Type B pancreatic cell (in vitro differentiated cells): ENCODE results near the gene CD101. TPM values are rescaled to one million over a fixed set of nuclear protein-coding genes. Genes with fewer than 3 reads are reported as not detected.

ENCODE experiments used
- DNase-seq: peaks from one replicate; pipeline ENCODE4 v3.0.0; 2021; ENCODE audit warnings: mixed read lengths; ENCODE audit not compliant: unreplicated experiment; ENCODE audit errors: extremely low spot score
- H3K27ac Mint-ChIP-seq: 2 replicates; pipeline ENCODE4 v1.8.0; 2021; ENCODE audit warnings: mild to moderate bottlenecking, mixed read lengths
- H3K27me3 Mint-ChIP-seq: 2 replicates; pipeline ENCODE4 v1.8.0; 2021; ENCODE audit warnings: mixed read lengths
- H3K36me3 Mint-ChIP-seq: 2 replicates; pipeline ENCODE4 v1.8.0; 2021; ENCODE audit warnings: mixed read lengths
- H3K4me1 Mint-ChIP-seq: one replicate; pipeline ENCODE4 v1.8.0; 2021; ENCODE audit warnings: mixed read lengths; ENCODE audit not compliant: unreplicated experiment
- H3K4me3 Mint-ChIP-seq: 2 replicates; pipeline ENCODE4 v1.8.0; 2021; ENCODE audit warnings: mild to moderate bottlenecking, mixed read lengths
- H3K9me3 Mint-ChIP-seq: 2 replicates; pipeline ENCODE4 v1.8.0; 2021; ENCODE audit warnings: mixed read lengths
- CTCF ChIP-seq: fragments of 200-600 bp; sonication (generic); conservative IDR thresholded peaks from 2 replicates; pipeline ENCODE4 v1.5.0; 2021; ENCODE audit warnings: antibody characterized with exemption, mild to moderate bottlenecking
- total RNA-seq: library from RNA; stranded (reverse); gene quantifications from 2 replicates; pipeline ENCODE4 v1.2.1, GENCODE V29; 2021; ENCODE audit warnings: low replicate concordance

CD101 gene
- total RNA-seq, 1 donor from 2014 or later = 4.4 TPM

- Mint-ChIP-seq H3K4me3 (no peak overlapping the region), H3K9me3 (no peaks in the 10 kb centered on the region), H3K4me1 (peaks cover 24% of the 10 kb centered on the region), H3K27me3 (no peaks in the 10 kb centered on the region), H3K27ac (no peak overlapping the region), H3K36me3 (peaks cover 55% of the 10 kb centered on the region)
- no peak for DNase-seq
- TF ChIP-seq CTCF = no peak
Measured at GRCh38 chr1:116987256-116987555, 14.4 kb upstream of the CD101 start.

GRCh38 chr1:116988248-116988647, 13.3 kb upstream of the CD101 start:
- no peaks in the 10 kb centered on the region for H3K27me3 Mint-ChIP-seq

GRCh38 chr1:116988908-116989307, 12.7 kb upstream of the CD101 start:
- Mint-ChIP-seq H3K4me1 (peaks cover 21% of the 10 kb centered on the region), H3K36me3 (peaks cover 62% of the 10 kb centered on the region), H3K9me3 (peaks cover 10% of the 10 kb centered on the region), H3K4me3 (no peak overlapping the region), H3K27ac (no peak overlapping the region), H3K27me3 (no peaks in the 10 kb centered on the region)
- DNase-seq = no peak
- TF ChIP-seq CTCF = no peak

More at GRCh38 chr1:116988248-116988647, 13.3 kb upstream of the CD101 start:
- H3K36me3 Mint-ChIP-seq = peaks cover 61% of the 10 kb centered on the region
- H3K9me3 Mint-ChIP-seq = peaks cover 9% of the 10 kb centered on the region
- no peak overlapping the region for H3K4me3 Mint-ChIP-seq
- no peak overlapping the region for H3K27ac Mint-ChIP-seq
- peaks cover 21% of the 10 kb centered on the region for H3K4me1 Mint-ChIP-seq
- no peak for DNase-seq
- TF ChIP-seq CTCF = no peak

- no peaks in the 10 kb centered on the region for H3K27me3 Mint-ChIP-seq
- peaks cover 21% of the 10 kb centered on the region for H3K4me1 Mint-ChIP-seq
- peaks cover 10% of the 10 kb centered on the region for H3K9me3 Mint-ChIP-seq
- peaks cover 57% of the 10 kb centered on the region for H3K36me3 Mint-ChIP-seq
- DNase-seq = no peak
- no peak overlapping the region for H3K4me3 Mint-ChIP-seq
- TF ChIP-seq CTCF = no peak
- no peak overlapping the region for H3K27ac Mint-ChIP-seq
Measured at GRCh38 chr1:116989835-116990234, 11.7 kb upstream of the CD101 start.

GRCh38 chr1:116990612-116991151, 10.9 kb upstream of the CD101 start:
- peaks cover 14% of the 10 kb centered on the region for H3K9me3 Mint-ChIP-seq
- H3K4me1 Mint-ChIP-seq = peaks cover 21% of the 10 kb centered on the region
- H3K36me3 Mint-ChIP-seq = peaks cover 57% of the 10 kb centered on the region
- no peak overlapping the region for H3K4me3 Mint-ChIP-seq
- DNase-seq = no peak
- H3K27me3 Mint-ChIP-seq = no peaks in the 10 kb centered on the region
- TF ChIP-seq CTCF = no peak
- no peak overlapping the region for H3K27ac Mint-ChIP-seq
